ENCODE data around the gene DOCK3. TPM values are rescaled to one million over a fixed set of nuclear protein-coding genes. Genes with fewer than 3 reads are reported as not detected.

DOCK3 gene
- polyA plus RNA-seq, 1 donor from 2014 or later = 15.6 TPM

- H4K20me1 ChIP-seq (ENCODE audit: insufficient read depth) = no peaks in the 10 kb centered on the region
- no peak overlapping the region for H2AFZ ChIP-seq (ENCODE audit: low read depth, low read length)
- H3K27ac ChIP-seq (ENCODE audit: low read length) = no peak overlapping the region
- no peak for TF ChIP-seq SMC3 (conservative IDR thresholded peaks at IDR 0.05; ENCODE audit: poor library complexity)
- TF ChIP-seq EZH2 (IDR thresholded peaks at IDR 0.05; ENCODE audit: borderline replicate concordance, insufficient read depth, low read length, poor library complexity, severe bottlenecking) = no peak
- TF ChIP-seq CTCF (IDR thresholded peaks at IDR 0.05; ENCODE audit: poor library complexity, severe bottlenecking) = no peak
- no peak for TF ChIP-seq EP300 (conservative IDR thresholded peaks at IDR 0.05; ENCODE audit: poor library complexity, severe bottlenecking)
- no peak for TF ChIP-seq REST (IDR thresholded peaks at IDR 0.05; ENCODE audit: borderline replicate concordance)
- TF ChIP-seq RAD21 (conservative IDR thresholded peaks at IDR 0.05) = no peak
- no peak for TF ChIP-seq POLR2AphosphoS5 (IDR thresholded peaks at IDR 0.05)
- no peak for TF ChIP-seq TAF1 (IDR thresholded peaks at IDR 0.05; ENCODE audit: low read depth)
- TF ChIP-seq MXI1 (conservative IDR thresholded peaks at IDR 0.05; ENCODE audit: poor library complexity, severe bottlenecking) = no peak
- no peak overlapping the region for H3K4me3 ChIP-seq (ENCODE audit: low read length)
- H3K36me3 ChIP-seq (ENCODE audit: insufficient read depth, low read length) = no peaks in the 10 kb centered on the region
- H3K79me2 ChIP-seq (replicated peaks; ENCODE audit: insufficient read depth, low read length) = no peaks in the 10 kb centered on the region
- H3F3A ChIP-seq (ENCODE audit: insufficient read depth, low read length, poor library complexity, severe bottlenecking) = no peaks in the 10 kb centered on the region
- no peak overlapping the region for H3K9ac ChIP-seq (ENCODE audit: low read length)
- H3K27me3 ChIP-seq (ENCODE audit: insufficient read depth, low read depth, low read length) = no peaks in the 10 kb centered on the region
- no peaks in the 10 kb centered on the region for H3K9me2 ChIP-seq (ENCODE audit: insufficient read depth, low read length)
- no peaks in the 10 kb centered on the region for H3K9me3 ChIP-seq (ENCODE audit: low read length)
- H3K4me2 ChIP-seq (ENCODE audit: low read length) = no peak overlapping the region
Measured at GRCh38 chr3:50961386-50961785, 286.7 kb downstream of the DOCK3 start.

GRCh38 chr3:50971487-50971924, 296.8 kb downstream of the DOCK3 start:
- Histone ChIP-seq H3K9ac (ENCODE audit: low read length) (no peak overlapping the region), H4K20me1 (ENCODE audit: insufficient read depth) (no peaks in the 10 kb centered on the region), H3K4me3 (ENCODE audit: low read length) (no peak overlapping the region), H3K9me2 (ENCODE audit: insufficient read depth, low read length) (no peaks in the 10 kb centered on the region), H3F3A (ENCODE audit: insufficient read depth, low read length, poor library complexity, severe bottlenecking) (no peaks in the 10 kb centered on the region), H3K27ac (ENCODE audit: low read length) (no peak overlapping the region), H3K79me2 (replicated peaks; ENCODE audit: insufficient read depth, low read length) (no peaks in the 10 kb centered on the region), H3K36me3 (ENCODE audit: insufficient read depth, low read length) (no peaks in the 10 kb centered on the region), H2AFZ (ENCODE audit: low read depth, low read length) (no peak overlapping the region), H3K9me3 (ENCODE audit: low read length) (peaks cover 9% of the 10 kb centered on the region), H3K27me3 (ENCODE audit: insufficient read depth, low read depth, low read length) (no peaks in the 10 kb centered on the region), H3K4me2 (ENCODE audit: low read length) (no peak overlapping the region)
- TF ChIP-seq CTCF (IDR thresholded peaks at IDR 0.05; ENCODE audit: poor library complexity, severe bottlenecking) = peak; percentile 45
- no peak for TF ChIP-seq EP300 (conservative IDR thresholded peaks at IDR 0.05; ENCODE audit: poor library complexity, severe bottlenecking)
- TF ChIP-seq MXI1 (conservative IDR thresholded peaks at IDR 0.05; ENCODE audit: poor library complexity, severe bottlenecking) = no peak
- TF ChIP-seq RAD21 (conservative IDR thresholded peaks at IDR 0.05) = peak; percentile 26

Data from neural cell (in vitro differentiated cells).